Measurements from ENCODE around the gene MTMR11.

Gene MTMR11

GRCh38 chr1:149931212-149931790 is 5.4 kb downstream of the MTMR11 start:
- H3K27ac ChIP-seq: peak overlapping the region; percentile 46
- ChIA-PET CTCF (interaction anchor here (0.6 kb wide), 1 partner anchor 35 kb away, joined by 4 read pairs; no protein-coding TSS in a partner anchor), POLR2A (ENCODE audit: low non-redundant PET) (no interaction called here)
- peak; percentile 24 for DNase-seq (ENCODE audit: low spot score)
- no peak for TF ChIP-seq CTCF (conservative IDR thresholded peaks at IDR 0.05; ENCODE audit: low read depth)

DNA sequence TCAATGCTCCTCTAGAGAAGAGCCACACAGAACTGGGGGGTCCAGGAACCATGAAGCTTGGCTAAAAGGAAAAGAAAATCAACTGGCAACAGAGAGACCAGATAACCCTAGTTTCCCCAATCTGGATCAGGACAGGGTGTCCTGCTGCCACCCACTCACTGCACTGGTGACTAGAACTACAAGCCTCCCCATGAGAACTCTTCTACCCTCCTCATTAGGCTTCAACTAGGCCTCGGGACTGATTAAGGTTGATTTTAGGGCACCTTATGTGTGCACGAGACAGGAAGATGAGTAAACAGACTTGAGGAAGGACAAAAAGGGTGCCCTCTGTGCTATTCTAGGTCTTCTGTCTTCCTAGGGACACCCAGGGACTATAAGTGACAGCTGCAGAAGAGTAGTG is 6.8 kb downstream of the MTMR11 start:
- DNase-seq (ENCODE audit: low spot score): no peak
- CTCF ChIA-PET: no interaction called here
- no peak overlapping the region for H3K27ac ChIP-seq
- POLR2A ChIA-PET (ENCODE audit: low non-redundant PET): no interaction called here
- TF ChIP-seq CTCF (conservative IDR thresholded peaks at IDR 0.05; ENCODE audit: low read depth): no peak

DNA sequence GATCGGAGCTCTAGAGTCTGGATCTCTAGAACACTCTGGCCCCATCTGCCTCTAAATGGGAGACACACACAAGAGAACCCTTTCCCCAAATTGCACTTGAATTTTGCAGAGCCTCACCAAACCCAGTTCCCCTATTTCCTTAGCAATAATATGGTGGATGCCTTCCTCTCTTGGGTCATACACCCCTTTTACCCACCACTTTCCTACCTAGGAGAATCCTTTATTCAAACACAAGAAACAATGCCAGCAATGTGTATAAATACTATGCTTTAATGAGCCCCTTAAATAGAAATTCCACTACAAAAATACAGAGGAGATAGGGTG is 8.3 kb downstream of the MTMR11 start:
- H3K27ac ChIP-seq: peak overlapping the region; percentile 91
- CTCF ChIA-PET: no interaction called here
- no peak for DNase-seq (ENCODE audit: low spot score)
- TF ChIP-seq CTCF (conservative IDR thresholded peaks at IDR 0.05; ENCODE audit: low read depth): no peak
- POLR2A ChIA-PET (ENCODE audit: low non-redundant PET): interaction anchor here (0.8 to 1.1 kb wide), 3 partner anchors 11 to 85 kb away, joined by 3 read pairs; no protein-coding TSS in a partner anchor

DNA sequence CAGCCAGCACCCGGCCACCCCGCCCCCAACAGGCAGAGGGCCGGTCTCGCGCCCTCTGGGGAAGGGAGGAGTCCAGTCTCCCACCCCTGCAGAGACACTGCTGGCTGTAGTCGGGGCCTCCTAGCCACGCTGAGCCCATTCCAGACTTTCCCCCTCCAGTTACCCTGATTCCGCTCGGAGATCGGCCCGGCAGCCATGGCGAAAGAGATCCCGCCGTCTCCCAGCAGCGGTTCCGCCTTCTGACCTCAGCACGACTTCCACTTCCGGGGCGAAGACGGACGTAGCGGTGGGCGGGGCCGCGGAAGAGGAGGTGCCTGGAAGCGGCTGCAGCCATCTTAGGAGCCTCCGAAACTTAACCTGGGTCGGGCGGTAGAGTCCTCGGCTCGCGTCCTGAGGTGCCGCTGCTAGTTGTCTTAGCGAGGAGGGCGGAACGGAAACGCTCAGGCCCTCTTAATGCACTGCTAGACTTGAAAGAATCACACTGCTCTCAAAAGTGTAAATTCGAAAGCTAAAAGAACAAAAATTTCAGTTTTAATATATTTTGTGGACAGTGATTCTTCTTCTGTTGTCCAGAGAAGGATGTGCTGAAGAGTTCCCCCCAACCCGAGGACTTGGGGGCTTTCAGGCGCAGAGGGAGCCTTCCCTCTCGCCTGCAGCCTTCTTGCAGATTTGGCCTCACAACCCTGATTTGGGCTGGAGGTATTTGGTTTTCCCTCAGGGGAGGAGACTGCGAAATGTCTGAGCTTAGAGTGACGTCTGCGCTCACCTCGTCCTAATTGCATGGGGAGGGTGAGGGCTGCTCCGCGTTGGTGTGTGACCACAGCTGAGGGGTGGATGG is 8.9 kb downstream of the MTMR11 start, which contains the start of gene SF3B4:
Gene SF3B4 (minus strand): TSS at position 241 of the 838 bp plus-strand sequence. CDS start 44 bp downstream, at position 197.
- TF ChIP-seq CTCF (conservative IDR thresholded peaks at IDR 0.05; ENCODE audit: low read depth): no peak
- CTCF ChIA-PET: no interaction called here
- H3K27ac ChIP-seq: peak within 1 kb of the TSS; percentile 91
- peak; percentile 88 for DNase-seq (ENCODE audit: low spot score)
- POLR2A ChIA-PET (ENCODE audit: low non-redundant PET): interaction anchor here (0.8 to 1.1 kb wide), 3 partner anchors 11 to 84 kb away, joined by 3 read pairs; no protein-coding TSS in a partner anchor

GRCh38 chr1:149927056-149927562 is 9.6 kb downstream of the MTMR11 start:
- POLR2A ChIA-PET (ENCODE audit: low non-redundant PET): no interaction called here
- CTCF ChIA-PET: no interaction called here
- H3K27ac ChIP-seq: peak overlapping the region; percentile 91

More at GRCh38 chr1:149927056-149927562, 9.6 kb downstream of the MTMR11 start:
- no peak for TF ChIP-seq CTCF (conservative IDR thresholded peaks at IDR 0.05; ENCODE audit: low read depth)
- no peak for DNase-seq (ENCODE audit: low spot score)

All from RWPE1 (cell line).